ENCODE measurements around the gene LPP.
"Not testable (repeated sequence)": the region's sequence is repeated elsewhere in the genome, so short reads cannot be mapped to it uniquely, and the experiment has no call there.

The LPP gene

GRCh38 chr3:188695241-188695640 is 541.3 kb downstream of the LPP start:
- DNase-seq = no peak
- TF ChIP-seq POLR2A (IDR thresholded peaks at IDR 0.05; ENCODE audit: low read length) (no peak), GATA1 (IDR thresholded peaks at IDR 0.05; ENCODE audit: low read depth, low read length) (no peak)

GRCh38 chr3:188697127-188697526 is 543.2 kb downstream of the LPP start:
- TF ChIP-seq POLR2A (IDR thresholded peaks at IDR 0.05; ENCODE audit: low read length) (no peak), GATA1 (IDR thresholded peaks at IDR 0.05; ENCODE audit: low read depth, low read length) (no peak)
- no peak for DNase-seq

- no peak for DNase-seq
- TF ChIP-seq POLR2A (IDR thresholded peaks at IDR 0.05; ENCODE audit: low read length) (no peak), GATA1 (IDR thresholded peaks at IDR 0.05; ENCODE audit: low read depth, low read length) (no peak)
These were observed 544.5 kb downstream of the LPP start for GRCh38 chr3:188698436-188698835.

GRCh38 chr3:188700501-188700900 is 546.5 kb downstream of the LPP start:
- no peak for DNase-seq
- TF ChIP-seq POLR2A (IDR thresholded peaks at IDR 0.05; ENCODE audit: low read length) = no peak
- TF ChIP-seq GATA1 (IDR thresholded peaks at IDR 0.05; ENCODE audit: low read depth, low read length) = no peak

- TF ChIP-seq GATA1 (IDR thresholded peaks at IDR 0.05; ENCODE audit: low read depth, low read length) = no peak
- no peak for TF ChIP-seq POLR2A (IDR thresholded peaks at IDR 0.05; ENCODE audit: low read length)
- DNase-seq = no peak
These were observed 547.0 kb downstream of the LPP start for GRCh38 chr3:188700918-188701317.

GRCh38 chr3:188701485-188701969 is 547.6 kb downstream of the LPP start:
- TF ChIP-seq POLR2A (IDR thresholded peaks at IDR 0.05; ENCODE audit: low read length) = no peak
- TF ChIP-seq GATA1 (IDR thresholded peaks at IDR 0.05; ENCODE audit: low read depth, low read length) = no peak
- DNase-seq = no peak

- DNase-seq = not testable (repeated sequence)
These were observed 548.1 kb downstream of the LPP start for GRCh38 chr3:188702028-188702427.

GRCh38 chr3:188706176-188706575 is 552.2 kb downstream of the LPP start:
- TF ChIP-seq POLR2A (IDR thresholded peaks at IDR 0.05; ENCODE audit: low read length) = no peak
- no peak for TF ChIP-seq GATA1 (IDR thresholded peaks at IDR 0.05; ENCODE audit: low read depth, low read length)
- no peak for DNase-seq

- no peak for DNase-seq
- TF ChIP-seq GATA1 (IDR thresholded peaks at IDR 0.05; ENCODE audit: low read depth, low read length) (no peak), POLR2A (IDR thresholded peaks at IDR 0.05; ENCODE audit: low read length) (no peak)
These were observed 552.6 kb downstream of the LPP start for GRCh38 chr3:188706599-188706998.

- TF ChIP-seq POLR2A (IDR thresholded peaks at IDR 0.05; ENCODE audit: low read length) = no peak
- no peak for TF ChIP-seq GATA1 (IDR thresholded peaks at IDR 0.05; ENCODE audit: low read depth, low read length)
- no peak for DNase-seq
These were observed 553.7 kb downstream of the LPP start for GRCh38 chr3:188707381-188708288.

GRCh38 chr3:188711881-188712247 is 557.9 kb downstream of the LPP start:
- no peak for DNase-seq
- TF ChIP-seq POLR2A (IDR thresholded peaks at IDR 0.05; ENCODE audit: low read length) = no peak
- no peak for TF ChIP-seq GATA1 (IDR thresholded peaks at IDR 0.05; ENCODE audit: low read depth, low read length)

- DNase-seq = peak in 1 of 2 experiments; percentile 11
- TF ChIP-seq GATA1 (IDR thresholded peaks at IDR 0.05; ENCODE audit: low read depth, low read length) = no peak
- no peak for TF ChIP-seq POLR2A (IDR thresholded peaks at IDR 0.05; ENCODE audit: low read length)
These were observed 558.4 kb downstream of the LPP start for GRCh38 chr3:188712248-188712924.

GRCh38 chr3:188712991-188713390 is 559.0 kb downstream of the LPP start:
- no peak for TF ChIP-seq GATA1 (IDR thresholded peaks at IDR 0.05; ENCODE audit: low read depth, low read length)

GRCh38 chr3:188719545-188719944 is 565.6 kb downstream of the LPP start:
- no peak for DNase-seq
- TF ChIP-seq GATA1 (IDR thresholded peaks at IDR 0.05; ENCODE audit: low read depth, low read length) (no peak), POLR2A (IDR thresholded peaks at IDR 0.05; ENCODE audit: low read length) (no peak)

More at GRCh38 chr3:188712991-188713390, 559.0 kb downstream of the LPP start:
- DNase-seq = no peak

- DNase-seq = no peak
- TF ChIP-seq POLR2A (IDR thresholded peaks at IDR 0.05; ENCODE audit: low read length) = no peak
- TF ChIP-seq GATA1 (IDR thresholded peaks at IDR 0.05; ENCODE audit: low read depth, low read length) = no peak
These were observed 566.3 kb downstream of the LPP start for GRCh38 chr3:188720215-188720614.
